ENCODE results near the gene DLGAP1. TPM values are rescaled to one million over a fixed set of nuclear protein-coding genes. Genes with fewer than 3 reads are reported as not detected.
A peak's percentile ranks its signal among the peaks of the same experiment; 100 is the strongest.

The DLGAP1 gene
- total RNA-seq, 4 donors from 2014 or later, result 0.22 to 1.5 (median 0.56) TPM

DNA sequence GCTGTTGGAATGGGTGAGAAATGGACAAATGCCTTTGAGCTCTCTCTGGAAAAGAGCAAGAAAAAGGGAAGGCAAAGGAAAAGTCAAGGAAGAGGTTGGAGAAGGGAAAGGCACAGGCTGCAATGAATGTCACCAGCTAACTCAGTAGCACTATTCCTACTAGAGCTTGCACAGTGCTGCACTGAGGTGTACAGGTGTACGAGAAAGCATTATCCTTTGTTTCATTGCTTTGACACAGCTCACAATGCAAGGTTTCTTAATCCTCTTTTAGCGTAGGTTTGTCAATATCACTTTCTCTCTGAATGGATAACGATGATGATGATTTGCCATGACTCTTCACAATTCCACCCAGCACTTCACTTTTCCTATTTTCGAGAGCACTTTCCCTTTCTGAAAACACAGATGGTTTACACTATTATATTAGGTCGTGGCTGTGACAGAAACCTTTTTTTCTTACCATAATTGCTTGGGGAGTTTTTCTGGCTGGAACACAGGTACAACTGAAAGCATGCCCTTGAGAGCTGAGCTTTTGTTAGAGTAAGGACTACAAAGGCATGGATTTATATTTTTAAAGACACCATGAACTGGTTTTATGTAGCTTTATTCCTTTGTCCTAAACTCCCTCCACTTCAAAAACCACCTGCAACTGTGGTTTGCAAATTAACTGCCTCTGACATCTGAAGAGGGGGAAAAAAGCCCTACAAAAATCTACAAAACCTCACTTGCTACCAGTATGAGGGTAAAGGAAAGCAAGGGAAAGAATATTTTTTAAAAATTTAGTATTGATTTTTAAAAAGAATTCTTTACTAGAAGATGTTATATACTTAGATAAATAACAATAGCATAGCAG, 739.7 kb downstream of the DLGAP1 start:
- Histone ChIP-seq H3K36me3 (no peaks in the 10 kb centered on the region), H3K27me3 (no peaks in the 10 kb centered on the region), H3K4me3 (no peak overlapping the region), H3K9me3 (no peaks in the 10 kb centered on the region), H3K4me1 (no peaks in the 10 kb centered on the region), H3K27ac (no peak overlapping the region)
- TF ChIP-seq POLR2A (IDR thresholded peaks at IDR 0.05) (no peak), EP300 (IDR thresholded peaks at IDR 0.05) (no peak), POLR2AphosphoS5 (IDR thresholded peaks at IDR 0.05) (no peak)
- TF ChIP-seq, protein P1, sequence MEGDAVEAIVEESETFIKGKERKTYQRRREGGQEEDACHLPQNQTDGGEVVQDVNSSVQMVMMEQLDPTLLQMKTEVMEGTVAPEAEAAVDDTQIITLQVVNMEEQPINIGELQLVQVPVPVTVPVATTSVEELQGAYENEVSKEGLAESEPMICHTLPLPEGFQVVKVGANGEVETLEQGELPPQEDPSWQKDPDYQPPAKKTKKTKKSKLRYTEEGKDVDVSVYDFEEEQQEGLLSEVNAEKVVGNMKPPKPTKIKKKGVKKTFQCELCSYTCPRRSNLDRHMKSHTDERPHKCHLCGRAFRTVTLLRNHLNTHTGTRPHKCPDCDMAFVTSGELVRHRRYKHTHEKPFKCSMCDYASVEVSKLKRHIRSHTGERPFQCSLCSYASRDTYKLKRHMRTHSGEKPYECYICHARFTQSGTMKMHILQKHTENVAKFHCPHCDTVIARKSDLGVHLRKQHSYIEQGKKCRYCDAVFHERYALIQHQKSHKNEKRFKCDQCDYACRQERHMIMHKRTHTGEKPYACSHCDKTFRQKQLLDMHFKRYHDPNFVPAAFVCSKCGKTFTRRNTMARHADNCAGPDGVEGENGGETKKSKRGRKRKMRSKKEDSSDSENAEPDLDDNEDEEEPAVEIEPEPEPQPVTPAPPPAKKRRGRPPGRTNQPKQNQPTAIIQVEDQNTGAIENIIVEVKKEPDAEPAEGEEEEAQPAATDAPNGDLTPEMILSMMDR (IDR thresholded peaks at IDR 0.05), result no peak
- ATAC-seq, result no peak
- WGBS, 2 donors (ENCODE audit: low coverage in 1 of 2), result 54 to 55% methylated on average over 4 to 5 of the region's 5 CpGs

DNA sequence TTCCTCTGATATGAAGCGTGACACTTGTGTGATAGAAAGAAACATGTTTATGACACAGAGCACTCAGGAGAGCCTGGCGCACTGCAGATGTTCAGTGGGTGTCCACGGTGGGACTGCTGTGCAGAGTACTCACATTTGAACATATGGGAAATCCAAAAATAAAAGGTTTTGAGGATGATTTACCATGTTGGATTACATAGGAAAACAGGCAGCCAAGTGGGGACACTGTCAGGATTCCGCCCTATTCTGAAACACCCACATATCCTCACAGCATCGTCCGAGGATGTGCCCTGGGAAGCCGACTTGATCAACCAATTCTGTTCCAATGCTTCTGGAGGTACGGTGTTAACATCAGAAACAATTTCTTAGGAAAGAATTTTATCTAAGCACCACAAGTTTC, 741.4 kb downstream of the DLGAP1 start:
- Histone ChIP-seq H3K36me3 (no peaks in the 10 kb centered on the region), H3K9me3 (no peaks in the 10 kb centered on the region), H3K27me3 (no peaks in the 10 kb centered on the region), H3K4me3 (no peak overlapping the region), H3K4me1 (no peaks in the 10 kb centered on the region), H3K27ac (no peak overlapping the region)
- TF ChIP-seq POLR2A (IDR thresholded peaks at IDR 0.05), result no peak
- no peak for TF ChIP-seq EP300 (IDR thresholded peaks at IDR 0.05)
- no peak for TF ChIP-seq POLR2AphosphoS5 (IDR thresholded peaks at IDR 0.05)
- TF ChIP-seq, protein P1 (IDR thresholded peaks at IDR 0.05), result no peak
- ATAC-seq, result no peak
- WGBS, 2 donors (ENCODE audit: low coverage in 1 of 2), result 73 to 91% methylated on average over 7 to 8 of the region's 8 CpGs

DNA sequence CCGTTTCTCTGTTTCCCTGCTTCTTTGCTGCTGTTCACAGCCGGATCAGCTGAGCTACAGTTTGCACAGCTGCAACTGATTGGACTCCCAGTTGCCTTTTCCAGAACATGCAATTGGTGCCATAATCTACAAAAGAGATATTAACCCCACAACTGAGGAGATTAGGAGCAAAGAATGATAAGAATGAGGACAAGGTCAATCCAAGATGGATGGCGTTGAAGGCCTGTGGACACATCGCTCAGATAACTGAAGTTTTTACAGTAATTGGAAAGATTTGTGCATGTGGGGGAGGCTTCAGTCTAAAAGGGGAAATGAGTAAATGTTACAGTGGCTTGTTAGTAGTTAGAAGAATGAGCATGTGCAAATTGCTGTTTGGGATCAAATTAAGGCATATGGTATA, 741.9 kb downstream of the DLGAP1 start:
- no peak for ATAC-seq
- H3K36me3 ChIP-seq, result no peaks in the 10 kb centered on the region
- no peaks in the 10 kb centered on the region for H3K4me1 ChIP-seq
- H3K4me3 ChIP-seq, result no peak overlapping the region
- 61 to 66% methylated on average over 4 of the region's 4 CpGs for WGBS, 2 donors (ENCODE audit: low coverage in 1 of 2)
- no peaks in the 10 kb centered on the region for H3K27me3 ChIP-seq
- H3K9me3 ChIP-seq, result no peaks in the 10 kb centered on the region
- H3K27ac ChIP-seq, result no peak overlapping the region
- TF ChIP-seq EP300 (IDR thresholded peaks at IDR 0.05) (no peak), POLR2AphosphoS5 (IDR thresholded peaks at IDR 0.05) (no peak), POLR2A (IDR thresholded peaks at IDR 0.05) (no peak)
- TF ChIP-seq, protein P1 (IDR thresholded peaks at IDR 0.05), result no peak

DNA sequence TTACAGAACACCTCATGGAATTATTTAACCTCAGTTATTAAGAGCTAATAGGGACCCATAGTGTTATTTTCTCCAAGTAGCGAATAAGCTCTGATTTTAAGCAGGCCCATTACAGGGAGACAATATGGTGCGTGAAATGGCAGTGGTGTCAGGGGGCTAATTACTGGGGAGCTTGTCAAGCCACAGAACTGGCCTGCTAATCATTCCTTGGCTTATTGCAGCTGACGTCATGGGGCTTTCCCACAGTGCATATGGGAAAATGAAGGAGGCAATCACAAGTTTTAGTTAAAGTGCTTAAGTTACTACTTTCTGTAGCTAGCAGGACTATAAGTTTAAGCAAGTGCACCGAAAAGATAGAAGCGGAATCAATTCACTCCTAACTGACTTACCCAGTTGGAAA, 742.6 kb downstream of the DLGAP1 start:
- Histone ChIP-seq H3K9me3 (no peaks in the 10 kb centered on the region), H3K4me3 (no peak overlapping the region), H3K36me3 (no peaks in the 10 kb centered on the region), H3K27ac (no peak overlapping the region), H3K27me3 (no peaks in the 10 kb centered on the region), H3K4me1 (no peaks in the 10 kb centered on the region)
- TF ChIP-seq POLR2AphosphoS5 (IDR thresholded peaks at IDR 0.05) (no peak), POLR2A (IDR thresholded peaks at IDR 0.05) (no peak), EP300 (IDR thresholded peaks at IDR 0.05) (no peak)
- TF ChIP-seq, protein P1 (IDR thresholded peaks at IDR 0.05), result no peak
- 87 to 93% methylated on average over 3 to 5 of the region's 5 CpGs for WGBS, 2 donors (ENCODE audit: low coverage in 1 of 2)
- no peak for ATAC-seq

DNA sequence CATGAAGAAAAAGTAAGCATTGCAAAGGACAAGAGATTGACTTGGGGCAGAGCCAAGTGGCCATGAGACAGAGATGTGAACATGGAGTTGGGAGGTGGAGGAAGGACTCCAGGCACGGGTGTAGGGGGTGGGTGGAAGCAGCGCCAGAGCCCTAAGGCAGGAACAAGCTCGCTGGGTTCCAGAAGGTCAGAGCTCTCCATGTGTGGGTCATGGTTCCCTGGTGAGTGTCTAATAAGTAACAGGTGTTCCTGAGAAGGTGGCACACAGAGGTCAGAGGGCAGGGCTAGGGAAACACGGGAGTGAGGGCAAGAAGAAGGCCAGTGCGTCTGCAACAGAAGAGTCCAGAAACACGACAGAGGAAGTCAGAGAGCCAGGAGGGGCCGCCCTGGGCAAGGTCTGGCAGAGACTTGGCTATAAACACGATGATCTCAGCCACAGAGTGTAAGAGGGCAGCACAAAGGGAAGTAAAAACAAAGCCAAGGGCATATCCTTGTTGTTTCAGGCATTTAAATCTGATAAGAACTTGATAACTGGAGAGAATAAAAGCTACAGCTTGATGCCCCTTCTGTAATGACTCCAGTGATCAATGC, 744.3 kb downstream of the DLGAP1 start:
- Histone ChIP-seq H3K27ac (no peak overlapping the region), H3K9me3 (no peaks in the 10 kb centered on the region), H3K4me3 (no peak overlapping the region), H3K4me1 (no peaks in the 10 kb centered on the region), H3K27me3 (no peaks in the 10 kb centered on the region), H3K36me3 (no peaks in the 10 kb centered on the region)
- WGBS, 2 donors (ENCODE audit: low coverage in 1 of 2), result 45 to 58% methylated on average over 7 to 8 of the region's 8 CpGs
- ATAC-seq, result peak; percentile 78
- TF ChIP-seq, protein P1 (IDR thresholded peaks at IDR 0.05), result no peak
- TF ChIP-seq EP300 (IDR thresholded peaks at IDR 0.05) (no peak), POLR2AphosphoS5 (IDR thresholded peaks at IDR 0.05) (no peak), POLR2A (IDR thresholded peaks at IDR 0.05) (no peak)

All from gastroesophageal sphincter (tissue), 4 donors.